IPS-15b (cell line): ENCODE measurements around the gene SERHL2.
"Not testable (repeated sequence)": the region's sequence is repeated elsewhere in the genome, so short reads cannot be mapped to it uniquely, and the experiment has no call there.

Experiments
- H3K27me3 ChIP-seq: one replicate; pipeline ENCODE4 v1.6.1; 2013; ENCODE audit warnings: low read length; ENCODE audit not compliant: control insufficient read depth, insufficient read depth
- H3K36me3 ChIP-seq: one replicate; pipeline ENCODE4 v1.6.1; 2013; ENCODE audit warnings: low read length; ENCODE audit not compliant: control insufficient read depth, insufficient read depth
- H3K4me1 ChIP-seq: one replicate; pipeline ENCODE4 v1.6.1; 2013; ENCODE audit warnings: mild to moderate bottlenecking, low read length; ENCODE audit not compliant: control insufficient read depth, insufficient read depth
- H3K4me3 ChIP-seq: one replicate; pipeline ENCODE4 v1.5.1; 2013; ENCODE audit warnings: low read depth, low read length
- H3K9ac ChIP-seq: one replicate; pipeline ENCODE4 v1.6.1; 2013; ENCODE audit warnings: low read depth, mild to moderate bottlenecking, low read length
- H3K9me3 ChIP-seq: one replicate; pipeline ENCODE4 v1.6.1; 2013; ENCODE audit warnings: mild to moderate bottlenecking, low read length; ENCODE audit not compliant: control insufficient read depth, insufficient read depth

Gene SERHL2

GRCh38 chr22:42563943-42564342 is 10.2 kb downstream of the SERHL2 start:
- H3K4me1 ChIP-seq, H3K27me3 ChIP-seq, H3K9me3 ChIP-seq, H3K4me3 ChIP-seq, H3K36me3 ChIP-seq, H3K9ac ChIP-seq: not testable (repeated sequence)

- Histone ChIP-seq H3K27me3 (no peaks in the 10 kb centered on the region), H3K36me3 (peaks cover 2% of the 10 kb centered on the region), H3K4me3 (no peak overlapping the region), H3K9me3 (no peaks in the 10 kb centered on the region), H3K9ac (no peak overlapping the region), H3K4me1 (no peaks in the 10 kb centered on the region)
These were observed 10.9 kb downstream of the SERHL2 start for GRCh38 chr22:42564699-42565098.

GRCh38 chr22:42565956-42566355 is 12.2 kb downstream of the SERHL2 start:
- Histone ChIP-seq H3K9ac (no peak overlapping the region), H3K4me1 (no peaks in the 10 kb centered on the region), H3K27me3 (no peaks in the 10 kb centered on the region), H3K4me3 (no peak overlapping the region), H3K9me3 (no peaks in the 10 kb centered on the region), H3K36me3 (peaks cover 2% of the 10 kb centered on the region)

GRCh38 chr22:42567950-42568349 is 14.2 kb downstream of the SERHL2 start:
- H3K9me3 ChIP-seq, H3K27me3 ChIP-seq, H3K9ac ChIP-seq, H3K4me1 ChIP-seq, H3K36me3 ChIP-seq, H3K4me3 ChIP-seq: not testable (repeated sequence)

GRCh38 chr22:42570580-42570979 is 16.8 kb downstream of the SERHL2 start:
- H3K9ac ChIP-seq, H3K4me1 ChIP-seq, H3K27me3 ChIP-seq, H3K4me3 ChIP-seq, H3K9me3 ChIP-seq: not testable (repeated sequence)
- peaks cover 16% of the 10 kb centered on the region for H3K36me3 ChIP-seq

GRCh38 chr22:42571068-42571467 is 17.3 kb downstream of the SERHL2 start:
- peaks cover 18% of the 10 kb centered on the region for H3K36me3 ChIP-seq
- H3K4me1 ChIP-seq, H3K4me3 ChIP-seq, H3K9ac ChIP-seq, H3K9me3 ChIP-seq, H3K27me3 ChIP-seq: not testable (repeated sequence)

GRCh38 chr22:42574046-42574445 is 20.3 kb downstream of the SERHL2 start:
- H3K36me3 ChIP-seq: peaks cover 33% of the 10 kb centered on the region
- H3K9me3 ChIP-seq, H3K4me3 ChIP-seq, H3K9ac ChIP-seq, H3K27me3 ChIP-seq, H3K4me1 ChIP-seq: not testable (repeated sequence)

GRCh38 chr22:42574468-42574867 is 20.7 kb downstream of the SERHL2 start:
- H3K4me3 ChIP-seq, H3K27me3 ChIP-seq, H3K9me3 ChIP-seq, H3K4me1 ChIP-seq, H3K9ac ChIP-seq: not testable (repeated sequence)
- H3K36me3 ChIP-seq: peaks cover 33% of the 10 kb centered on the region

GRCh38 chr22:42575996-42576574 is 22.3 kb downstream of the SERHL2 start:
- H3K36me3 ChIP-seq: peaks cover 36% of the 10 kb centered on the region
- not testable (repeated sequence) for H3K4me3 ChIP-seq, H3K9ac ChIP-seq, H3K27me3 ChIP-seq, H3K4me1 ChIP-seq, H3K9me3 ChIP-seq

GRCh38 chr22:42577141-42577540 is 23.4 kb downstream of the SERHL2 start:
- peaks cover 34% of the 10 kb centered on the region for H3K36me3 ChIP-seq

GRCh38 chr22:42577623-42578240 is 24.0 kb downstream of the SERHL2 start:
- no peaks in the 10 kb centered on the region for H3K9me3 ChIP-seq
- H3K4me3 ChIP-seq: no peak overlapping the region
- no peaks in the 10 kb centered on the region for H3K27me3 ChIP-seq
- H3K4me1 ChIP-seq: no peaks in the 10 kb centered on the region
- H3K9ac ChIP-seq: no peak overlapping the region
- peaks cover 32% of the 10 kb centered on the region for H3K36me3 ChIP-seq

More at GRCh38 chr22:42577141-42577540, 23.4 kb downstream of the SERHL2 start:
- H3K9ac ChIP-seq, H3K4me3 ChIP-seq, H3K4me1 ChIP-seq, H3K27me3 ChIP-seq, H3K9me3 ChIP-seq: not testable (repeated sequence)

GRCh38 chr22:42580040-42580439 is 26.3 kb downstream of the SERHL2 start:
- H3K36me3 ChIP-seq: peaks cover 34% of the 10 kb centered on the region
- not testable (repeated sequence) for H3K4me1 ChIP-seq, H3K4me3 ChIP-seq

More at GRCh38 chr22:42580040-42580439, 26.3 kb downstream of the SERHL2 start:
- not testable (repeated sequence) for H3K9ac ChIP-seq, H3K27me3 ChIP-seq, H3K9me3 ChIP-seq
